ENCODE results near the gene POLR3G.

The POLR3G gene

DNA sequence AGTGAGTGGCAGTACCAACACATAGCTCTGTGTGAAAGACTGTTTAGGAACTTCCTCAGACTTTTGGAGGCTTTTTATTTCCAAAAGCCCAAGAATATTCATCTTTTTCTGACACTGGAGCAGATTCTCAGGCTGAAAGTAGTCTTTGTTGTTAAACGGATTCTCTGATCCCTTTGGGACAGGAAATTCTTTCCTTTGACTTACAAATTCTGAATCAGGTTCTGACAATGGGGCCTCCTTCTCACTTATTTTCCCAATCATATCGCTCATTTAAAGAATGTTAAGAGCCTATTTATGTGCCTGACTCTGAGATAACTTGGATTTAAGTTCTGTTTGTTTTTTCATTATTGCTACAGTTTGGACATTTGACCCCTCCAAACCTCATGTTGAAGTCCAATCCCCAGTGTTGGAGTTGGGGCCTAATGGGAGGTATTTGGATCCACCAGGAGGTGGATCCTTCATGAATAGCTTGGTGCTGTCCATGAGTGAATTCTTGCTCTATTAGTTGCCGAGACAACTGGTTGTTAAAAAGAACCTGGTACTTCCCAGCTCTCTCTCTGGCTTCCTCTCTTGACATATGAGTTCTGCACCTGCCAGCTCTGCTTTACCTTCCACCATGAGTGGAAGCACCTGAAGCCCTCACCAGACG lies 79.8 kb downstream of the POLR3G start:
- DNase-seq, result no peak

GRCh38 chr5:90555666-90556065 lies 81.0 kb downstream of the POLR3G start:
- no peak for DNase-seq

- DNase-seq, result no peak
Measured at GRCh38 chr5:90557391-90557790, 82.7 kb downstream of the POLR3G start.

GRCh38 chr5:90557871-90558270 lies 83.2 kb downstream of the POLR3G start:
- DNase-seq, result no peak

GRCh38 chr5:90558344-90559192 lies 83.9 kb downstream of the POLR3G start, which contains the start of gene ADGRV1:
TSS of gene ADGRV1 (plus strand) at chr5:90558797. CDS start at chr5:90558896, 99 bp downstream.
- peak; percentile 58 for DNase-seq

DNA sequence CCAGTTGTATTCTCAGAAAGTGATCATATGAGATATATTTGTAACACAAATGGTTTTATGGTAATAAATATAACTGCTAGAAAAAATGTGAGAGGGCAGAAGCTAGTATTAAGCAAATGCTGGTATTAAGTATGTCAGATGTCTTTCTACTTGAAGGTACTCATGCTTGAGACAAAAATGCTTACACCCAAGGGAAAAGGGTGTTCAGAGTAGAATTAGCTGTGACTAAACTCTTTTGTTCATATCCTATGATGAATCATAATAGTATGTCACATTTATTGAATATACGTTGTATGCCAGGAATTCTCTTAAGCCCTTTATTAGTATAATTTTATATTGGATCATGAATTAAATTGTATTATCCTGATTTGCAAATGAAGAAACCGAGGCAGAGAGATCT lies 86.1 kb downstream of the POLR3G start:
- DNase-seq, result no peak

GRCh38 chr5:90561766-90562165 lies 87.1 kb downstream of the POLR3G start:
- no peak for DNase-seq

DNA sequence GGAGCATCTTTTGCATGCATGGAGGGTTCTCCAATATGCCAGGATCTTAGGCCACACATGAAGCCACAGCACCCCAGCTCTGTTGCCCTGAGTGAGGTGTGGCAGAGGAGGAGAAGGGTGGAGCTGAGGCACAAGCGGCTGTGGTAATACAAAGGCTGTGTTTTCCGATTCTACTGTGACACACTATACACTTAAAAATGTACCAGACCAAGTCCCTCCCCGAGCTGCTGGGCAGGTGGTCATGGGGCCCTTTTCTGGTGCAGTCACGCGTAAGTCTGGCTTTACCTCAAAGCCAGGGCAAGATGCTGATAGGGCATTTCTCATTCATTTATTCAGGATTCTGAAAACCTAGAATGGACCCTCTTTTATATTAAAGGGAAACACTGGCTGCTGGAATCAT lies 87.7 kb downstream of the POLR3G start:
- DNase-seq, result no peak

DNA sequence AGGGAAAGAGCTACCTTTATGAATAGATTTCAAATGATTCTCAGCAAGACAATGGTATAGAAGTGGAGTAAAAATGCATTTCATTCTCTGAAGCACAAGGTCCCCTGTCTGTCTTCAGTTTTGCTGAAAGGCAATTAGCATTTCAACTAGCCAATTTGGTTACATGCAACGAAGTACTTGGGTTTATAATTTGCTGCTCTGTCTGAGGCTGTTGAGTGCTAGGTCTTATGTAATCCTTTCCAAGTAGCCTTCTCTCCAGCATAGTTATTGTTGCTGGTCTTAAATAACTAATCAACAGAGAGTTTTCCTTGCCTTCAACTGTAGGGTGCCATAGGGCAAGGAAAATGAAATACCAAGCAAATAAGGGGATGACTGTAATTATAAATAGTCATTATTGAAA lies 88.4 kb downstream of the POLR3G start:
- no peak for DNase-seq
